Cardiac septum (tissue), 1 donor: Measurements from ENCODE around the gene PNMA3. TPM values are rescaled to one million over a fixed set of nuclear protein-coding genes. Genes with fewer than 3 reads are reported as not detected.
A peak's percentile ranks its signal among the peaks of the same experiment; 100 is the strongest.
"Not testable (repeated sequence)": the region's sequence is repeated elsewhere in the genome, so short reads cannot be mapped to it uniquely, and the experiment has no call there.

ENCODE experiments used
- DNase-seq: peaks from one replicate; pipeline ENCODE4 v3.0.0-alpha.2; 2020; ENCODE audit warnings: low spot score
- intact Hi-C: fragments of 100-400 bp; cut with DNase I; formaldehyde crosslinking; loops from one replicate; pipeline ENCODE4 v1.14.0; 2022
- long read RNA-seq: library from polyadenylated mRNA; unstranded; transcript quantifications from one replicate; pipeline ENCODE4 v2.0.0, GENCODE V29; 2021
- total RNA-seq: library from RNA; stranded (reverse); fragmentation: NEBNext Ultra II Directional; extraction: Animal tissue kit (Norgen Biotek cat#: 25700); gene quantifications from one replicate; pipeline ENCODE4 v1.2.1, GENCODE V29; 2021
- donor health status: DM: no; HTN: no; CAD: no.

PNMA3 gene, protein sequence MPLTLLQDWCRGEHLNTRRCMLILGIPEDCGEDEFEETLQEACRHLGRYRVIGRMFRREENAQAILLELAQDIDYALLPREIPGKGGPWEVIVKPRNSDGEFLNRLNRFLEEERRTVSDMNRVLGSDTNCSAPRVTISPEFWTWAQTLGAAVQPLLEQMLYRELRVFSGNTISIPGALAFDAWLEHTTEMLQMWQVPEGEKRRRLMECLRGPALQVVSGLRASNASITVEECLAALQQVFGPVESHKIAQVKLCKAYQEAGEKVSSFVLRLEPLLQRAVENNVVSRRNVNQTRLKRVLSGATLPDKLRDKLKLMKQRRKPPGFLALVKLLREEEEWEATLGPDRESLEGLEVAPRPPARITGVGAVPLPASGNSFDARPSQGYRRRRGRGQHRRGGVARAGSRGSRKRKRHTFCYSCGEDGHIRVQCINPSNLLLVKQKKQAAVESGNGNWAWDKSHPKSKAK
- total RNA-seq: 0.48 TPM
- long read RNA-seq, partial matches to known transcripts: 0 of 2 reads
- long read RNA-seq, other reads (novel, unspliced or antisense): 0 of 2 reads

DNA sequence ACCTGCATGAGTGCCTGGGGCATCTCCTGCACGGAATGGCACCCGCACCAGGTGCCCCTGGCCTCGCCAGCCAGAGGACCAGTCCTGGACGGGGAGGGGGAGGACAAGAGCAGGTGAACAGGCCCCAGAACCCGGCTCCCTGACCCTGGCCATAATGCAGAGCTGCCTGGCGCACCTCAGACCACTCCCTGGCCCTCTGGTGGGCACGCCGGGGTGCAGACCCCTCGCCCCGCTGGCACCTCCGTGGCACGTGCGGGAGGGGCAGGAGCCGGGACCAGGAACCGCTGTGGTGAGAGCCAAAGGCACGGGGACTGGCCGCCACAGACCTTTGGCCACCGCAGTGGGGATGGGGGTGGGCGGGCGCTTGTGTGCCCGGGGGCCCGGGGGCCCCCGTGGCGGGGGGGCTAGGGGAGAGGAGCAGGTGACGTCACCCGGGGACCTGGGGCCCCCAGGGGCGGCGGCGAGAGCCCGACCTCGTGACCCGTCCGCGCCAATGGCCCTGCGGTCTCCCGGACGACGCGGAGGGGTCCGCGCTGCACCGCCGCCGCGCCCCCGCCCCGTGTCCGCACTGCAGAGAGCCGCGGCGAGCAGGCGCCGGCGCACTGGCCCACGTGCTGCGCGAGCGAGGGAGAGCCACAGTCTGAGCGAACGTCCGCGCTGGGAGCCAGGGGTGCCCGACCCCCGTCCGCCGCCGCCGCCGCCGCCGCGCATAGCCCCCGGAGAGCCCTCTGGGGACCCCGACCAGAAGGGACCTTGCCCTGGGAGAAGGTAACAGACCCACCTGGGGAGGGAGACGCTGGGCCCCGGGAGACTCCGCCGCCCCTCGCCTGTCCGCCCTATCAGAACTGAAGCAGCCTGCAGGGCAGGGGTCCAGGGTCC, at the start of gene PNMA3:
PNMA3 (plus strand) TSS at position 600 of the 879 bp plus-strand sequence. CDS start 586 bp downstream, outside the sequence.
- DNase-seq: no peak
- intact Hi-C loops: no loop called here

DNA sequence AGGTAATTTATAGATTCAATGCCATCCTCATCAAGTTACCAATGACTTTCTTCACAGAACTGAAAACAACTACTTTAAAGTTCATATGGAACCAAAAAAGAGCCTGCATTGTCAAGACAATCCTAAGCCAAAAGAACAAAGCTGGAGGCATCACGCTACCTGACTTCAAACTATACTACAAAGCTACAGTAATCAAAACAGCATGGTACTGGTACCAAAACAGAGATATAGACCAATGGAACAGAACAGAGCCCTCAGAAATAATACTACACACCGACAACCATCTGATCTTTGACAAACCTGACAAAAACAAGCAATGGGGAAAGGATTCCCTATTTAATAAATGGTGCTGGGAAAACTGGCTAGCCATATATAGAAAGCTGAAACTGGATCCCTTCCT, 39.1 kb upstream of the PNMA3 start:
- DNase-seq, intact Hi-C loops: not testable (repeated sequence)

DNA sequence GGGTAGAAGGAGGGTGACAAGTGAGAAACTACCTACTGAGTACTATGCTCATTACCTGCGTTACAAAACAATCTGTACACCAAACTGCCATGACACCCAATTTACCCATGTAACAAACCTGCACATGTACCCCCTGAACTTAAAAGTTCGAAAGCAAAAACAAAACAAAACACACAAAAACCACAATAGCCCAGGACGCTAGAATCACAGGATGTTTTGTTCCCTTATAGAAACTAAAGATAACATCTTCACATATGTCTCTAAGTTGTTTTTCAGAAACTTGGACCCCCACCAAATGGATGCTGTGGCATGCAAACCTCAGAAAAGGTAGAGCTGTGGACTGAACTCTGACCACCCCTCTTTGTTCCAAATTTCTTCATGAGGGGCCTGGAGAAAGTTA, 37.1 kb upstream of the PNMA3 start:
- intact Hi-C loops: no loop called here
- DNase-seq: no peak

DNA sequence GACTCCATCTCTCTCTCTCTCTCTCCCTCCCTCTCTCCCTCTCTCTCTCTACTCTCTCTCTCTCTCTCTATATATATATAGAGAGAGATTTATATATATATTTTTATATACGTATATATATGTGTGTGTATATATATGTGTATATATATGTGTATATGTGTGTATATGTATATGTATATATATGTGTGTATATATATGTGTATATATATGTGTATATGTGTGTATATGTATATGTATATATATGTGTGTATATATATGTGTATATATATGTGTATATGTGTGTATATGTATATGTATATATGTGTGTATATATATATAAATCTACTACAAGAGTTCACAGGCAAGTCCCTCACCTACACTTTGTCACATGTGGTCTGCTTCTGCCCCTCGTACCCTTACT, 29.8 kb upstream of the PNMA3 start:
- intact Hi-C loops: not testable (repeated sequence)

DNA sequence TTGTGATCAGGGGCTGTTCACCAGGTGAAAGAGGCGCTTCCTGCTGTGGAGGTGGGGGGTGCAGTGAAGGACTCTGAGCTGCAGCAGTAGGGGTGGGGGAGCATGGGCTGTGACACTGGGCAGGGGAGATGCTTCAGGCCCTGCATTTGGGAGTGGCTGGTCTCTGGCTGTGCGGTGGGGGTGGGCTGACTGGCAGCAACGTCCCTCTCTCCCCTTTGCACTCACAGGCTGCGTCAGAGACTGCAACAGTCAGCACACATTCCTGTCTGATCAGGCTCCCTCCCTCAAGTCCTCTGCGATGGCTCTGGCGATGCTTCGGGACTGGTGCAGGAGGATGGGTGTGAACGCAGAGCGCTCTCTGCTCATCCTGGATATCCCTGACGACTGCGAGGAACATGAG, 27.8 kb upstream of the PNMA3 start:
- DNase-seq, intact Hi-C loops: not testable (repeated sequence)

More for the DNA sequence above, 29.8 kb upstream of the PNMA3 start:
- not testable (repeated sequence) for DNase-seq

DNA sequence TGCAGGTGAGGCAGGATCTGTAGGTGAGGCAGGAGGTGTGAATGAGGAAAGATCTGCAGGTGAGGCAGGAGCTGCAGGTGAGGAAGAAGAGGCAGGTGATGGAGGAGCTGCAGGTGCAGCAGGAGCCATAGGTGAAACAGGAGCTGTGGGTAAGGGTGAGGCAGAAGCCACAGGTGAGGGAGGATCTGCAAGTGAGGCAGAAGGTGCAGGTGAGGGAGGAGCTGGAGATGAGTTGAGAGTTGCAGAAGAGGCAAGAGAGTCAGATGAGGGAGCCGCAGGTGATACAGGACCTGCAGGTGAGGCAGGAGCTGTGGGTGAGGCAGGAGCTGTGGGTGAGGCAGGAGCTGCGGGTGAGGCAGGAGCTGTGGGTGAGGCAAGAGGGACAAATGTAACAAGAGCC, 27.1 kb upstream of the PNMA3 start:
- intact Hi-C loops: no loop called here
- no peak for DNase-seq

DNA sequence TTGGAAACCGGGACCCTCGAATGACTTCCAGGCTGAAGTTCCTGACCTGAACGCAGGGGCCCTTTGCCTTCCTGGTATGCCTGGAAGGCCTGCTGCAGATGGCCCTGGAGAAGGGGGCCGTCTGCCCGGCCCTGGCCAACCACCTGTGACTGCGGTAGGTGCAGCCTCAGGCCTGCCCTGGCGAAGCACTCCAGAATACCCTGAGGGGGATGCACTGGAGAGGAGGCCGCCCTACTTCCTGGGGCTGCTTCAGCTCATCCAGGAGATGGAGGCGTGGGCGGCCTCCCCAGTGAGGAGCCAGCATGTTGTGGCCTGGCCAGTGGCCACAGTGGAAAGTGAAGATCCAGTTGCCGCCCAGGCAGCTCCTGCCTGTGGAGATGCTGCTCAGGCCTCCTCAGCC, 26.4 kb upstream of the PNMA3 start:
- DNase-seq: no peak
- intact Hi-C loops: loop anchor here (5.0 kb wide), 1 partner anchor 477 kb away; no protein-coding TSS in a partner anchor

DNA sequence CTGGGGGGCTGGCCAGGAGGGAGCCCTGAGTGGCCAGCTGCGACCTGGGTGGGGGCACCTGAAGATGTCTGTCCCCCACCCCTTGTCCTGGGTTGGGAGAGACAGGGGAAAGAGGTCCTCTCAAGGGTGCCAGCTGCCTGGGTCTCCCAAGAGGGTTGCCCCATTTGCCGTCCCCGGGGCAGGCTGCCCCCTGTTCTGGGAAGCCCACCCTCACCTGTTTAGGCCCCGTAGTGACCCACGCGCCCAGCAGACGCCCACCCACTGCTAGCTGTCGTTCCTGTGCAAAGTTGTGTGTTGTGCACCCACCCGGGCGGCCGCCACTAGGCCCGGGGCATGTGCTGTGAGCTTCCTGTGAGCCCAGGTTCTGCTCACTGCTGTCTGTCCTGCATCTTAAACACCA, 25.5 kb upstream of the PNMA3 start:
- no peak for DNase-seq

DNA sequence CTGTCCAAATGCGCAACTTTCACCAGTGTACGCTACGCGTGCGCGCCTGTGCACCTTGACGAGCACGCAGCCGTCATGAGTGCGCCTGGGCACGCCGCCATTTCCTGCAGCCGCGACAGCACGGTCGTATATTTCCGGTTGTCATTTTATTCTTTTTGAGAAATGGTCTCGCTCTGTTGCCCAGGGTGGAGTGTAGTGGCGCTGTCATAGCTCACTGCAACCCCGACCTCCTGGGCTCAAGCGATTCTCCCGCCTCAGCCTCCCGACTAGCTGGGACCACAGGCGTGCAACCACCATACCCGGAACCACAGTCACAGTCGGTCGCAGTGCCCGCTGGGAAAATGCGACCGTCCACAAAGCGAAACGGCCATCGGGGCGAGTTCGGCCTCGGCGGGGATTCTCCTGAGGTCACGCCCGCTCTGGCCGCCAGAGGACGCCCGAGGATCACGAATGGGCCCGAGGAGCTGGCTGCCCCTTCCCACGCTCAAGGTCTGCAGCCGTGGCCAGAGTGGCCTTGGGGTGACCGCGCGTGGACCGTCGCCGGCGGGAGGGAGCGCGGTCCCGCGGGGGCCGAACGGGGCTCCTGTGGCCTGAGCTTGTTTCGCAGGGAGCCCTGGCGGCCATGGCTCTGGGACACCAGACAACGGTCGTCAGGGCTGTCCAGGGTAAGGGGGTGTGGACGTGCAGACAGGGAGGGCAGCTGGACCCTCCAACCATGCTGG, 23.7 kb upstream of the PNMA3 start:
- DNase-seq: peak; percentile 89
- intact Hi-C loops: loop anchor here (5.0 kb wide), 1 partner anchor 475 kb away; no protein-coding TSS in a partner anchor

More for the DNA sequence above, 25.5 kb upstream of the PNMA3 start:
- intact Hi-C loops: loop anchor here (5.0 kb wide), 1 partner anchor 476 kb away; no protein-coding TSS in a partner anchor

DNA sequence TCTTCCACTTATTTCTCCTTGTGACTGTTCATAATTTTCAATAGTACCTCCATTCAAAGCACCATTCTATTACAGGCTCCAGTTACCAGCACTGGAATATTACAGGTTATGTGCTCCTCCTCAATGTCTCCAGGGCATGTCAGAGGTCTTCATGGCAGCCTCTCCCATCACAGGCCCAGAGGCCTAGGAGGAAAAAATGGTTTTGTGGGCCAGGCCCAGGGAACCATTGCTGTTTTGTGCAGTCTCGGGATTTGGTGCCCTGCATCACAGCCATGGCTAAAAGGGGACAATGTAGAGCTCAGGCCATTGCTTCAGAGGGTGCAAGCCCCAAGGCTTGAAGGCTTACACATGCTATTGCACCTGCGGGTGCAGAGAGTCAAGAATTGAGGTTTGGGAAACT, 7.2 kb upstream of the PNMA3 start:
- no peak for DNase-seq
- intact Hi-C loops: no loop called here

DNA sequence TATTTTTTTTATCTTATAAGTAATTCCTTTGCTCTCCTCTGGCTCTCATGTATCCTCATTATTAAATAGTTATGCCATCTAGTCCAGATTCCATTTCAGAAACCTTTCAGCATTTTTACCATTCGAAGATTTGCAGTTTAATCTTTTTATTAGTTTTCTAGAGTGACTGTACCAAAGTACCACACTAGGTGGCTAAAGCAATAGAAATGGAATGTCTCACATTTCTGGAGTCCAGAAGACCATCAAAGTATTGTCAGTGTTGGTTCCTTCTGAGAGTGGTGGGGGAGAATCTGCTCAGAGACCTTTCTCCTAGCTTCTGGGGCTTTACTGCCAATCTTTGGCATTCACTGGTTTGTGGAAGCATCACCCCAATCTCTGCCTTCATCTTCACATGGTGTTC, 3.7 kb upstream of the PNMA3 start:
- intact Hi-C loops: no loop called here
- no peak for DNase-seq

DNA sequence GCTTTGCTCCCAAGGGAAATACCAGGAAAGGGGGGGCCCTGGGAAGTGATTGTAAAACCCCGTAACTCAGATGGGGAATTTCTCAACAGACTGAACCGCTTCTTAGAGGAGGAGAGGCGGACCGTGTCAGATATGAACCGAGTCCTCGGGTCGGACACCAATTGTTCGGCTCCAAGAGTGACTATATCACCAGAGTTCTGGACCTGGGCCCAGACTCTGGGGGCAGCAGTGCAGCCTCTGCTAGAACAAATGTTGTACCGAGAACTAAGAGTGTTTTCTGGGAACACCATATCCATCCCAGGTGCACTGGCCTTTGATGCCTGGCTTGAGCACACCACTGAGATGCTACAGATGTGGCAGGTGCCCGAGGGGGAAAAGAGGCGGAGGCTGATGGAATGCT, 1.0 kb downstream of the PNMA3 start:
- intact Hi-C loops: no loop called here
- no peak for DNase-seq

DNA sequence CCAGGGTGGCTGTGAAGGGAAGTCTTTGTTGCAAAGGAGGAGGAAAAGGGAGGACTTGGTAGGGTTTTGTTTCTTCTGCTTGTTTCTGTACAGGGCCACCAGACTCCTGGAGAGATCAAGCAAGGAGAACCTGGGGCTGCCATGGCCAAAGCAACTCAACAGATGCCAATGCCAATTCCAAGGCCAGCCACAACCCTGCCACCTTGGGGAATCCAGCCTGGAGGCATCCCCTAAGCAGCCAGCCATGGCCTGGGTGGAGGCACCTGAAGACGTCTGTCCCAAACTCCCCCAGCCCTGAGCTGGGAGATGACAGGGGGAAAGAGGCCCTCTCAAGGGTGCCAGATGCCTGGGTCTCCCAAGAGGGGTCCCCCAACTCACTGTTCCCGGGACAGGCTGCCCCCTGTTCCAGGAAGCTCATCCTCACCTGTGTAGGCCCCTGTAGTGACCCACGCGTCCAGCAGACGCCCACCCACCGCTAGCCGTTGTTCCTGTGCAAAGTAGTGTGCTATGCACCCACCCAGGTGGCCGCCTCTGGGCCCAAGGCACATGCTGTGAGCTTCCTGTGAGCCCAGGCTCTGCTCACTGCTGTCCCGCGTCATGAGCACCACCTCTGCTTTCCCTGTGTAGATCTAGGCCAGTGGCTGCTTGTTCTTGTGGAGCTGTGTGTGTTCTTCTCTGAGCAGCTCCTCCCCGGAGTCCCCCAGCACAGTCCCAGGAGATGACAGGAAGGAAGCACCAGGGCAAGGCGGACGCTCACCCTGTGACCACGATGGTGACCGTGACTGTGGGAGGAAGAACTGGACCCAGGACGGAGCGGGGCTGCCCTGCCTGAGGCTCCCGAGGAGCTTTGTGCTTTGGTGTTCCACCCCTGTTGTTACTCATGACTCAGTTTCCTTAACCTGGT, 3.2 kb downstream of the PNMA3 start:
- intact Hi-C loops: no loop called here
- no peak for DNase-seq

DNA sequence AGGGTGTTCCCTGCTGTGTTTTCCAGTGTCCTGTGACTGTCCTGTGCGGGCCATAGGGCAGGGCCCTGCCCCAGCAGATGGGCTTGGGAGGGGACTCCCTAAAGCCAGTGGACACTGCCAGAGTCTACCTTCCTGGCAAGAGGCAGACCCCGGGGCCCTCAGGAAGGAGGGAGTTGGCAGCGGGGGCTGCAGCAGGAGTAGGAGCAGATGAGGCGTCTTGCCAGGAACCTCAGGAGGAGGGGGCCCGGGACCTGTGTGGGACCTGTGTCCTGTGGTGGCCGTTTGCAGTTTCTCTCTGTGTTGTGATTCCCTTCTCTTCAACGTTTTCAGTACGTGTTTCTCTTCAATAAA, 3.8 kb downstream of the PNMA3 start:
- intact Hi-C loops: no loop called here
- DNase-seq: no peak

DNA sequence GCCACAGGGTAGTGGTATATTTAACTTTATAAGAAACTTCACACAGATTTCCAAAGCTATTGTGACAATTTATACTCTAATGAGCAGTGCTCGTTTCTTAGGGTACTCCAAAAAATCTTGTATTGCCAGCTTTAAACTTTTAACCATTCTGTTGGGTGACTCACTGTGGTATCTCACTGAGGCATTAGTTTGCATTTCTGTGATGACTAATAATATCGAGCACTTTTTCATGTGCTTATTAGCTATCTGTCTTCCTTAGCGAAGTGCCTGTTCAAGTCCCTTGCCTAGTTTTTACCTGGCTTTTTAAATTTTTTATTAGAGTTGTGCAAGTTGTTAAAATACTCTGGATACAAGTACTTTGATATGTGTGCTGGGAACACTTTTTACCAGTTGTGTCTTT, 5.5 kb downstream of the PNMA3 start:
- intact Hi-C loops: no loop called here
- DNase-seq: no peak

DNA sequence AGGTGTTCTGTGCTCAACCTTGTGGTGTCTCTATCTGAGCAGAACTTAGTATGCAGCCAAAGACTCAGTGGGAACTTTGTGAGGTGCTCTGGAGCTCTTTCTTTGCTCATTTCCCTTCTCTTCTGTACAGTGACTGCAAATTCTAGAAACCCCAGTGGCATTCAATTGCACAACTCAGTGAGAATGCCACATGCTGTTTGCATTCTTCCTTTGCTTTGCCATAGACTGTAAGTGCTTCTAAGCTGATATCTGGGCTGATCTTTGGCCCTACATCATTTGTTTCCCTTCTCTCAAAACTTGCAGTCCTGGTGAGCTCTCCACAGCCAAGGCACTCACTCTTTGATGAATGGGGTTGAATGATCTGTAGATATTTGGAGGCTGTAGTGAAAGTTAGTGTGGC, 7.0 kb downstream of the PNMA3 start:
- DNase-seq: no peak
- intact Hi-C loops: no loop called here

DNA sequence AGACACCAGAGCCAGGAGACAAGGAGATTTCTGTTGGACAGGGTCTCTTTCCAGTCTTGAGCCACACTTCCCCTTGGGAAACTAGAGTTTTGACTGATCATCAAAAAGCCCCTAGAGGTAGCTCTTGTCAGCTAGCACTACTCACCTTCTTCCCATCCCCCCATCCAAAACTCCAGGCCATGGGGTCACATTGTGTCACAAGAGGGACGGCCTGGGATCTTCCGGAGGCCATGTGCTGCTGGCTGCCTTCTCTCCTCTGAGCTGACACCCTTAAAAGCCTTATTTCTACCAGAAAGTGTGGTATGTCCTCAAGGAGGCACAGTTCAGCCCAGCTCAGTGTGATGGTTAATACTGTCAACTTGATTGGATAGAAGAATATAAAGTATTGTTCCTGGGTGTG, 7.8 kb downstream of the PNMA3 start:
- intact Hi-C loops: no loop called here
- DNase-seq: no peak

DNA sequence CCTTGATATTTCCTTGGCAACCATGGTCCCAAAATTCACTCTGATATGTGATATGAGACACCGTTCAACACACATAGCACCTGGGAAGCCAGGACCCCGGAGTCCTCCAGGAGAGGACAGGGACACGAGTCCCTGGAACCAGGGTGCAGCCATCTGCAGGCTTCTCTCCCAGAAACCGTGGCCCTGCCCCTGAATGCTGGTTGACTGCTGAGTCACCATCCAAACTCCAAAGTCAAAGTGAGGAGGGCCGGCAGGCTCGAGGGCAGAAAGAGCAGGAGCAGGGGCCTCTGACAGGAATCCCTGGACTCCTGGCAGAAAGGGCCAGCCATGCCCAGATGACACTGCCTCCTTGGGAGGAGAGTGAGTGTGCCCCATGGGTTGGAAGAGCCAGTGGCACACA, 9.1 kb downstream of the PNMA3 start:
- intact Hi-C loops: no loop called here
- DNase-seq: no peak

DNA sequence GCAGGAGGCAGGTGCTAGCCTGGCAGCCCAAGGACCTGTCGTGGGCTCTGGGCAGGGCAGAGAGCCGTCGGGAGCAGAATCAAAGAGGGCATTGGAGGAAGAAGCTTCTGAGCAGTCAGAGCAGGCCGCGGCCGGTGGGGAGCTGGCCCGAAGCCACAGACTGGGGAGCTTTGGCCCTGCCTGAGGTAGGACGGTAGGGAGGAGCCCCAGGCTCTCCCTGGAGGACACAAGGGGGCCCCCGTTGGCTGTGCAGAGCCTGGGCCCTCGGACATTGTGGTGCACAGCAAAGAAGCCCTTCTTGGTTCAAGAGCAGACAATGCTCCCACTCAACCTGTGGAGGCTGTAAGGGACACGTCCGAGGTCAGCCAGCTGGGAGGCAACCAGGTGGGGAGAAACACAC, 10.1 kb downstream of the PNMA3 start:
- intact Hi-C loops, DNase-seq: not testable (repeated sequence)
